AG04449 (cell line): Measurements from ENCODE around the gene CDC42BPB.

Experiments
- CTCF ChIA-PET: fragments of 350-600 bp; formaldehyde crosslinking; extraction: SDS; loops from one replicate; lab custom pipeline; 2021; ENCODE audit warnings: antibody characterized with exemption; lab: Yijun Ruan, JAX
- POLR2A ChIA-PET: fragments of 400-600, 350-600 bp; formaldehyde crosslinking; extraction: SDS; loops from one replicate; lab custom pipeline; 2020; ENCODE audit warnings: antibody characterized with exemption, inconsistent platforms; lab: Yijun Ruan, JAX
- DNase-seq: peaks from one replicate; pipeline ENCODE4 v3.0.0-alpha.2; 2010; ENCODE audit warnings: low read depth, low spot score
- H3K4me3 ChIP-seq: 2 replicates; pipeline ENCODE4 v1.5.1; 2011; ENCODE audit warnings: low read depth, mild to moderate bottlenecking, control low read depth, low read length
- CTCF ChIP-seq: IDR thresholded peaks from one replicate; pipeline ENCODE4 v1.5.1; 2011; ENCODE audit warnings: mild to moderate bottlenecking, moderate library complexity, low read length, control low read depth, inconsistent platforms; ENCODE audit not compliant: insufficient read depth; ENCODE audit errors: missing control alignments

The CDC42BPB gene

GRCh38 chr14:102923925-102924486 is 133.3 kb downstream of the CDC42BPB start:
- POLR2A ChIA-PET = no interaction called here
- no peak for DNase-seq
- H3K4me3 ChIP-seq = no peak overlapping the region
- CTCF ChIA-PET = interaction anchor here (1.3 to 2.2 kb wide), 2 partner anchors 148 to 230 kb away, joined by 4 to 15 read pairs; no protein-coding TSS in a partner anchor
- TF ChIP-seq CTCF = no peak

DNA sequence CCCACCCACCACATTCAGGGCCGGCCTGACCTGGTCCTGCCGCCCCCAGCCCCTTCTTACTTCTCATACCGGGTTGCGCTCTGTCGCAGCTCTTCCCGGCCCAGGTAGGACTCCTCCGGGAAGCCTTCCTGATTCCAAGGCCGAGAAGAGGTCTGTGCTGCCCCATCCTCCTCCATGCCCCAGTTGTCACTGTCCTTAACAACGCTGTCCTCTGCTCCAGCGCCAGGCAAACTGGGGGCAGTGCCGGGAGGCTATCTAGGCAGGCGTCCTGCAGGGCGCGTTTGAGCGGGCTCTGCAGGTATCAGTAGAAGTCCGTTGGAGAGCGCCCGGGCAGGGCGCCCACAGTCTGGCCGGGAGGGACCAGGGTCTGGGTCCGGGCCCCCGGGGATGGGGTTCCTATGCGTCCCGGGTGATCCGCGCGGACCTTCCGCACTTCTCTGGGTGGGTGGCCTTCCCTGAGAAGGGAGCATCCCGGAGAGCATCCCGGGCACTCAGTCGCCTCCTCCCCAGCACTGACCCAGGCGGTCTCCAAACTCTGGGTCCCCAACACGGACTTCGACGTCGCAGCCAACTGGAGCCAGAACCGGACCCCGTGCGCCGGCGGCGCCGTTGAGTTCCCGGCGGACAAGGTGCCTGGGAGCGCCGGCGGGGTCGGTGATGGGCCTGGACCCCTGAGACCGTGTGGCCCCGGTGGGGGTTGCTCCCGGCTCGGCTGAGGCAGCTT is 134.0 kb downstream of the CDC42BPB start:
- peak overlapping the region; percentile 40 for H3K4me3 ChIP-seq
- DNase-seq = no peak
- ChIA-PET CTCF (interaction anchor here (1.3 to 2.2 kb wide), 2 partner anchors 147 to 229 kb away, joined by 4 to 15 read pairs; no protein-coding TSS in a partner anchor), POLR2A (no interaction called here)
- no peak for TF ChIP-seq CTCF

GRCh38 chr14:102922490-102923200 is 134.7 kb downstream of the CDC42BPB start, which contains the start of gene AMN:
Gene AMN, plus strand, starts transcription at chr14:102922663. Its CDS starts 26 bp downstream, at chr14:102922689.
- no peak for DNase-seq
- TF ChIP-seq CTCF = no peak
- H3K4me3 ChIP-seq = peak within 1 kb of the TSS; percentile 40
- ChIA-PET POLR2A (no interaction called here), CTCF (interaction anchor here (1.0 kb wide), 2 partner anchors 224 to 228 kb away, joined by 3 to 4 read pairs; no protein-coding TSS in a partner anchor)

DNA sequence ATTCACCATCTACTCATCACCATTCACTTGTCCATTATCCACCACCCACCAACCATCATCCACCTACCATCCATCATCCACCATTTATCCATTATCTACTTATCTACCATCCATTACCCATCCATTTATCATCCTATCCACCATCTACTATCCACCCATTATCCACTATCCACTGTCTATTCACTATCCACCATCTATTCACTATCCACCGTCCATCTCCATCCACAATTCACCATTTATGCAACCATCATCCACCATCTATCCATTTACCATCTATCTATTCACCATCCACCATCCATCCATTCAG is 136.4 kb downstream of the CDC42BPB start:
- CTCF ChIA-PET = no interaction called here
- POLR2A ChIA-PET = no interaction called here
- TF ChIP-seq CTCF = no peak
- H3K4me3 ChIP-seq = no peak overlapping the region
- DNase-seq = no peak

DNA sequence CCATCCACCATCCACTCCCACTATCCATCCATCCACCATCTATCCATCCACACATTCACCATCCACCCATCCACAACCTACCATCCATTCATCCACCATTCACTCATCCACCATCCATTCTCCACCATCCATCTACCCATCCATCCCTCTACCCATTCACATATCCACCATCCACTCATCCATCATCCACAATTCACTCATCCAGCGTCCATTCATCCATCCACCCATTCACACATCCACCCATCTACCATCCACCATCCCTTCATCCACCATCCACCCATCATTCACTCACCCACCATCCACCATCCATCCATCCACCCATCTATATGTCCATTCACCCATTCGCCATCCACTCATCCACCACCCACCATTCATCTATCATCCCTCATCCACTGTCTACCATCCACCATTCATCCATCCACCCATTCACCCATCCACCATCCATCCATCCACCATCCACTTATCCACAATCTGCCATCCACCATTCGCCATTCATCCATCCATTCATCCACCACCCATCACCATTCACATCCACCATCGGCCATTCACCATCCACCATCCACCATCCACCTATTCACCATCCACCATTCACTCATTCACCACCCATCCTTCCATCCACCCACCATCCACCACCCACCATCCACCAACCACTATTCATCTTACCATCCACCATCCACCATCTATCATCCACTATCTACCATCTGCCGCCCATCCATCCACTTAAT is 136.9 kb downstream of the CDC42BPB start:
- ChIA-PET CTCF (no interaction called here), POLR2A (no interaction called here)
- DNase-seq = no peak
- TF ChIP-seq CTCF = no peak
- H3K4me3 ChIP-seq = no peak overlapping the region
